Measurements from ENCODE around the gene HSF4.

The HSF4 gene

DNA sequence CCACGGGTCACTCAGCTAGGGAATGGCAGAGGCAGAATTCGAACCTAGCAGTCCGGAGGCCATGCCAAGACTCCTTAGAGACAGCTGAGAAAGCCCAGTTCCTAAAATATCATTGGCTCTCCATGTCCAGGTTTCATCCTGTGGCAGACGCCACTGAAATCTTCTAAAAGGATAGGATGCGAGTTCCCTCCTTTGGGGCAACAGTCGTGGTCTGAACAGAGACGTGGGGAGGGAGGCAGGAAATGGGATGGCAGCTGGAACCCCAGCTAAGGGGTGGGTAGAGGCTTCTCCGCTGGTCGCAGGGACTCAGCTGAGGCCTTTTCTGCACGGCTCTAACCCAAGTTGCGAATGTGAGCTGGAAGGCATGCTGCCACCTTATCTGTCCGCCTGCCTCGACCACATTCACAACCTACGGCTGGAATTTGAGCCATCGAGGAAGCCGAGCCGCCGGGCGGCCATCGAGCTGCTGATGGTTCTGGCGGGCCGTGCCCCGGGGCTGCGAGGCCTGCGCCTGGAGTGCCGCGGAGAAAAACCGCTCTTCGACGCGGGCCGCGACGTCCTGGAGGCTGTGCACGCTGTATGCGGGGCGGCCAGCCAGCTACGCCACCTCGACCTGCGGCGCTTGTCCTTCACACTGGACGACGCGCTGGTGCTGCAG is 1.9 kb upstream of the HSF4 start:
- FAIRE-seq = no peak
- DNase-seq (ENCODE audit: insufficient read length) = no peak
- TF ChIP-seq POLR2A (IDR thresholded peaks at IDR 0.05; ENCODE audit: low read depth, low read length) (no peak), POLR2AphosphoS5 (IDR thresholded peaks at IDR 0.05; ENCODE audit: low read depth, low read length) (no peak), TAF1 (IDR thresholded peaks at IDR 0.05; ENCODE audit: borderline replicate concordance, low read depth, low read length) (no peak)

DNA sequence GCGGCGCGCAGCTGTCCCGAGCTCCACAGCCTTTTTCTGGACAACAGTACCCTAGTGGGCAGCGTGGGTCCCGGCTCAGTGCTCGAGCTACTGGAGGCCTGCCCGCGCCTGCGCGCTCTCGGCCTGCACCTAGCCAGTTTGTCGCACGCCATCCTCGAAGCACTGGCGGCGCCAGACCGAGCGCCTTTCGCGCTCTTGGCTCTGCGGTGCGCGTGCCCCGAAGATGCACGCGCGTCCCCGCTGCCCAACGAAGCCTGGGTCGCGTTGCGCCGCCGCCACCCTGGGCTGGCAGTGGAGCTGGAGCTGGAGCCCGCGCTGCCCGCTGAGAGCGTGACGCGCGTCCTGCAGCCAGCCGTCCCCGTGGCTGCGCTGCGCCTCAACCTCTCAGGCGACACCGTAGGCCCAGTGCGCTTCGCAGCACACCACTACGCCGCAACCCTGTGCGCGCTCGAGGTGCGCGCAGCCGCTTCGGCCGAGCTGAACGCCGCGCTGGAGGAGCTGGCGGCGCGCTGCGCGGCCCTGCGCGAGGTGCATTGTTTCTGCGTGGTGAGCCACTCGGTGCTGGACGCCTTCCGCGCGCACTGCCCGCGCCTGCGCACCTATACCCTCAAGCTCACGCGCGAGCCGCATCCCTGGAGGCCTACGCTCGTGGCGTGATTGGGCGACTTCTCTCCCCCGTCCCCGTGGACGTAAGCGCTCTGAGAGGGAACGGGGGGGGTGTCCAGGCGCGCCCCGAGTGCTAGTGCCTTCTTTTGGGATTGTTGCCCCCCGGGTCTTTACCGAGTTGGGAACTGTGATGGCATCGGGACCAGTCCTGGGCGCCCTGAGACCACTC is 1.2 kb upstream of the HSF4 start:
- TF ChIP-seq POLR2A (IDR thresholded peaks at IDR 0.05; ENCODE audit: low read depth, low read length) (no peak; the same call in 1 of the 2 replicates), POLR2AphosphoS5 (IDR thresholded peaks at IDR 0.05; ENCODE audit: low read depth, low read length) (no peak), TAF1 (IDR thresholded peaks at IDR 0.05; ENCODE audit: borderline replicate concordance, low read depth, low read length) (no peak)
- FAIRE-seq (peak; percentile 80), DNase-seq (ENCODE audit: insufficient read length) (no peak)

DNA sequence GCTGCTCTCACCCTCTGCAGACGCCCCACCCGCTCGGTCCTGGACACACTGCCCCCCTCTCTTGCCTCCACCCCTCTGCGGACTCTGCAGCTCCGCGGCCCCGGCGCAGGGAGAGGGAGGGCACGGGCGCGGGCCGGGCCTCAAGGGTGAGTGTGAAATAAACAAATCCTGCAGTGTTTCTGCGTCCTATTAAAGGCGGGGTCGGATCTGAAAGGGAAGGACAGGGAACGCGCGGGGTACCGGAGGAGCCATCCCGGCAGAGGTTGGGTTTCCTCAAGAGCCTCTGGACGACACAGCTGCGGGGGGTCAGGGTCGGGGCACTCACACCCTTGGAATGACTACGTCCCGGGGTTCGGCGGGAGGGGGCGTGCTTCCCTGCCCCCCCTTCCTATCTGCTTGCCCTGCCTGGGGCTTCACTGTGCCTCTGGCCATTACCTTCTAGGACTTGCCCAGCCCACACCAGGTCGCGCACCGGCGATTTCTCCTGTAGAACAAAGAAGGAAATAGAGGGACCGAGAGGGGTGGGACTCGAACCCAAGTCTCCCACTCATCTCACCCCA is 466 bp upstream of the HSF4 start:
- no peak for DNase-seq (ENCODE audit: insufficient read length)
- peak; percentile 33 for FAIRE-seq

DNA sequence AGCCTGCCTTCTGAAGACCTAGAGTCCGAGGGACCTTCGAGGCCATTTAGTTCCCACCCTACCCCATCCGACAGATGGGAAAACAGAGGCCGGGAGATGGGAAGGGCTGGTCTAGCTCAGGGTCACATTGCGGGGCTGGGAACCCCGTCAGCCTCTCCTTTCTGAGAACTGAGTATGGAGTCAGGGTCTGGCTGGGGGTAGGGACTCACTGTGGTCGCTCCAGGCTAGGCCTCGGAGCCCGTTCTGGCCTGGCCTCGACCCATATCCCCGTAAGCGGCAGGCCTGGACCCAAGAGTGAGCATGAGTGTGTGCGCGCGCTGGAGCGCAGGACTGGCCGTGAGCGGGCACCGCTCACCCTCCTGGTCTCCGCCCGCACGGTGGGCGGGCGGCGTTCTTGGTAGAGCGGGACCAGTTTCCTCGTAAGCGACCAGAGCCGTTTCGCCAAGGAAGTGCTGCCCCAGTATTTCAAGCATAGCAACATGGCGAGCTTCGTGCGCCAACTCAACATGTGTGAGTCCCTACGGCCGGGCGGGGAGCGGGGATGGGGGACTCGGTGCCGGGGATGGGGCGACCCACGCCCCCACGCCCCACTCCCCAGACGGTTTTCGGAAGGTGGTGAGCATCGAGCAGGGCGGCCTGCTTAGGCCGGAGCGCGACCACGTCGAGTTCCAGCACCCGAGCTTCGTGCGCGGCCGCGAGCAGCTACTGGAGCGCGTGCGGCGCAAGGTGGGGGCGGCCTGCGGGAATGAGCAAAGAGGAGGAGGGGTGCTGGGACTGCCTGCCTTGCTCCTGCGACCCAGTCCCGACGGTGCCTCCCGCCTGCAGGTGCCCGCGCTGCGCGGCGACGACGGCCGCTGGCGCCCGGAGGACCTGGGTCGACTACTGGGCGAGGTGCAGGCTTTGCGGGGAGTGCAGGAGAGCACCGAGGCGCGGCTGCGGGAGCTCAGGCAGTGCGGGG is 855 bp downstream of the HSF4 start:
- FAIRE-seq = peak; percentile 75
- no peak for DNase-seq (ENCODE audit: insufficient read length)
- TF ChIP-seq TAF1 (IDR thresholded peaks at IDR 0.05; ENCODE audit: borderline replicate concordance, low read depth, low read length) = no peak
- no peak for TF ChIP-seq POLR2A (IDR thresholded peaks at IDR 0.05; ENCODE audit: low read depth, low read length)
- no peak for TF ChIP-seq POLR2AphosphoS5 (IDR thresholded peaks at IDR 0.05; ENCODE audit: low read depth, low read length)

More for the DNA sequence above, 466 bp upstream of the HSF4 start:
- TF ChIP-seq POLR2A (IDR thresholded peaks at IDR 0.05; ENCODE audit: low read depth, low read length) = no peak
- no peak for TF ChIP-seq POLR2AphosphoS5 (IDR thresholded peaks at IDR 0.05; ENCODE audit: low read depth, low read length)
- no peak for TF ChIP-seq TAF1 (IDR thresholded peaks at IDR 0.05; ENCODE audit: borderline replicate concordance, low read depth, low read length)

DNA sequence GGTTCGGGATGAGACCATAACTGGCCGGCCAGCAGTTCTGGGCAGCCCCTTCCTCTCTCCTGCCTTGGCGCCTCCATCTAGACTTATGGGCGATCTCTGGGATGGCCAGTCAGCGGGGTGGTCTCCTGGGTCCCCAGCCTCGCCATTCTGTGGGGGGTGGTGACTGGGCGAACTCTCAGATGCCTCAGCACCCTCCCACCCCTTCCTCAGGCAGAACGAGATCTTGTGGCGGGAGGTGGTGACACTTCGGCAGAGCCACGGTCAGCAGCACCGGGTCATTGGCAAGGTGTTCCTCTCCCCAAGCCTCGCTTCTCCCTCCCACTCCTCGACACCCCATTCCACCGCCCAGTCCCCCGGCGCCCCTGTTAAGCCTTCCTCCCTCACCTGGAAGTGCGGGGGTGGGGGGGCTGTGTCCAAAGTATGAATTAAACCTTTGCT is 1.6 kb downstream of the HSF4 start:
- FAIRE-seq (no peak), DNase-seq (ENCODE audit: insufficient read length) (no peak)
- TF ChIP-seq POLR2AphosphoS5 (IDR thresholded peaks at IDR 0.05; ENCODE audit: low read depth, low read length) (no peak), TAF1 (IDR thresholded peaks at IDR 0.05; ENCODE audit: borderline replicate concordance, low read depth, low read length) (no peak), POLR2A (IDR thresholded peaks at IDR 0.05; ENCODE audit: low read depth, low read length) (no peak)

DNA sequence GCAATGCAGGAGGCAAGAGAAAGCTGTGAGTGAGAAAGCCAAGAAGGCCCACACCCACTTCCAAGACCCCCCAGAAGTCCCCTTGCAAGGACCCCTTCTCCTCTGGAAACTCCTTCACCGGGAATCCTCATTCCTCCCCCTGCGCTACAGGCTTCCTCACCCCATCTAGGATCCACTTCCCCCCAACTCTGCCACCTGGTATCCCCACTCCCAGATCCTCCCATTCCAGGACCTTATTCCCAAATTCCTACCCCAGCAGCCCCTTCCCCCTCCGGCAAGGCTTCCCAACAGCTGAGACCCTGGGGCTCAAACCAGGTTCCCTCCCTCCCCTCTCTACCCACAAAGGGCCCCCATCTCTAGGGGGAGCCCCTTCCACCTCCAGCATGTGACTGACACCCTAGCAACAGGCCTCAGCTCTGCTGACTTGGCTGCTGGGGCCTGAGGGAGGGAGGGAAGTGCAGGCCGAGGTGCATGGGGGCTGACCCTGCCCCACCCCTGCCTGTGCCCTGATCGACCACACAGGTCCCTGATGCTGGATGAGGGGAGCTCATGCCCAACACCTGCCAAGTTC is 2.1 kb downstream of the HSF4 start:
- DNase-seq (ENCODE audit: insufficient read length) (no peak), FAIRE-seq (peak; percentile 56)
- TF ChIP-seq TAF1 (IDR thresholded peaks at IDR 0.05; ENCODE audit: borderline replicate concordance, low read depth, low read length) = no peak
- TF ChIP-seq POLR2AphosphoS5 (IDR thresholded peaks at IDR 0.05; ENCODE audit: low read depth, low read length) = no peak
- no peak for TF ChIP-seq POLR2A (IDR thresholded peaks at IDR 0.05; ENCODE audit: low read depth, low read length)

DNA sequence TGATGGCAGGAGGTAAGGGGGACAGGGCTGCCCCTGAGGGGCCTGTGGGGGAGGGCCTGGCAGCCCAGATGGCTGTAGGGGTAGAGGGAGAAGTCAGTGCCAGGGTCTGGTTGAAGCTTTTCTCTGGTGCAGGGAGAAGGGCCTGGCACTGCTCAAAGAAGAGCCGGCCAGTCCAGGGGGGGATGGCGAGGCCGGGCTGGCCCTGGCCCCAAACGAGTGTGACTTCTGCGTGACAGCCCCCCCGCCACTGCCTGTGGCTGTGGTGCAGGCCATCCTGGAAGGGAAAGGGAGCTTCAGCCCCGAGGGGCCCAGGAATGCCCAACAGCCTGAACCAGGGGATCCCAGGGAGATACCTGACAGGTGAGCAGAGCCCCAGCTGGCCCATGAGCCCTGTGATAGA is 3.0 kb downstream of the HSF4 start:
- TF ChIP-seq TAF1 (IDR thresholded peaks at IDR 0.05; ENCODE audit: borderline replicate concordance, low read depth, low read length) (no peak), POLR2AphosphoS5 (IDR thresholded peaks at IDR 0.05; ENCODE audit: low read depth, low read length) (no peak), POLR2A (IDR thresholded peaks at IDR 0.05; ENCODE audit: low read depth, low read length) (no peak)
- FAIRE-seq (no peak), DNase-seq (ENCODE audit: insufficient read length) (no peak)

DNA sequence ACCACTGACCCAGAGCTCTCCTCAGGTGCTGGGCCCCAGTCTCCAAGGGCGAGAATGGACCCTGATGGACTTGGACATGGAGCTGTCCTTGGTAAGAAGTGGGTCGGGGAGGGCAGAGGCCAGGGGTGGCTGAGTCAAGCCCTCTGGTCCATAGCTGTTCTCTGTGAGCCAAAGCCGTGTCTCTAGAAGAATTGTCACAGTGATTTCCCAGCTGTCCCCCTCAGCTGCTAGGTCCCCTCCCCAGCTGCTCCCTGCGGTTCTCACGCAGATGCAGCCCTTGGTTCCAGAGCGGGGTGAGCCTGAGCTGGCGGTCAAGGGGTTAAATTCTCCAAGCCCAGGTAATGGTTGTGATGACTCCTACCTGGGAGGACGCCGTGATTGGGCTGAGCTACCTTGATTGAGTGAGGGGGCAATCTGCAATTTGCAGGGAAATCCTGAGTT is 4.5 kb downstream of the HSF4 start:
- TF ChIP-seq POLR2A (IDR thresholded peaks at IDR 0.05; ENCODE audit: low read depth, low read length) (no peak), POLR2AphosphoS5 (IDR thresholded peaks at IDR 0.05; ENCODE audit: low read depth, low read length) (no peak), TAF1 (IDR thresholded peaks at IDR 0.05; ENCODE audit: borderline replicate concordance, low read depth, low read length) (no peak)
- DNase-seq (ENCODE audit: insufficient read length) (no peak), FAIRE-seq (no peak)

DNA sequence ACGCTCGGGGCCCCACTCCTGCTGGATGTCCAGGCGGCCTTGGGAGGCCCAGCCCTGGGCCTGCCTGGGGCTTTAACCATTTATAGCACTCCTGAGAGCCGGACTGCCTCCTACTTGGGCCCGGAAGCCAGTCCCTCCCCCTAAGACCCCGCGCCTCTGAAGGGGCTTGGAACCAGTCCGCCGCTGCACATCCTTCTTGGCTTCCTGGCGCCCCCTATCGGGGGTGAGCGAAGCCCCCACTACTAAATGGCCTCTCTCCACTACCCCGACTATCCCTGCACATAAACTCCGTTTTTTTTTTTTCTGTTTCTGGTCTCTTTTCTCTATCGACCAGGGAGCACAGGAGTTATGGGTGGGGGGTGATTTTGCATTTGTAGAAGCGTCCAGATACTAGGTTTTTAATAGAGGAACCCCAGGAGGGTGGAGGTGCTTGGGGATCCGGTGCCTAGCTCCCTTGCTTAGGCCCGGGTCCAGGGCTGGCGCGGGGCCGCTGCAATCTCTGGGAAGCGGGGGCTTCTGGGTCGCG is 5.2 kb downstream of the HSF4 start:
- DNase-seq (ENCODE audit: insufficient read length) = no peak
- TF ChIP-seq POLR2AphosphoS5 (IDR thresholded peaks at IDR 0.05; ENCODE audit: low read depth, low read length) = no peak
- FAIRE-seq = no peak

DNA sequence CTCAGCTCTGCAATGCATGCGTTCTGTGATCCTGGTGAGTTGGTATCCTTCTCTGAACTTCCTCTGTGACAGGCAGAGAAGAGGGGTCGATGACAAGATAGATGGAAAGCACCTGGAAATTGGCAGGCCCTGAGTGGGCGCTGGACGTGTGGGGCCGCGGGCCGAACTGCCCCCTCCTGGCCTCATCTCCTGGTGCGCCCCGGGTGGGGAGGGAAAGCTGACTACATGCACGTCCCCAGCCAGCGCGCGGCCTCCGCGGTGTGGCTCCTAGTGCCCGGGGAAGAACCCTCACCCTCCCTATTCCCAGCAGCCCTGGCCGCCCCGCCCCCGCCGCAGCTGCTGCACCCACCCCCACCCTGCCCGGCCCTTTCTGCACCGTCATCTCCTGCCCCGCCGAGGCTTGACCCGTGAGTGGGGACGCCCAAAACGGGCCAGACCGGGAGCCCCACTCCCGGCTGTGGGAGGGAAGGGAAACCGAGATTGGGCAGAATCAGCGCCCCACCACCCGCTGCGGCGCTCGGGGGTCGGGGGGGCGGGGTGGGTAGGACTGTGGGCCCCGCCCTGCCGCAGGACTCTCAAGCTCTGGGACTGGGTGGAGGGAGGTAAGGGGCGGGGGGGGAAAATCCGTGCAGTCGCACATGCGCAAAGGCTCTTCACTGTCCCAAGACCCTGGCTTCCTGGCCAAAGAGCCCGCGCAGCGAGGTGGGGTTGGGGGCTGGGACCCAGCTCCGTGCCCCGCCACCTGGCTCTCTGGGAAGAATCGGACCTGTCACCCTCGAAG is 5.8 kb downstream of the HSF4 start, which contains the start of gene NOL3:
Gene NOL3 (plus strand): TSS at position 371 of the 781 bp plus-strand sequence.
- peak; percentile 74 for DNase-seq (ENCODE audit: insufficient read length)
- peak; percentile 56 for FAIRE-seq
- TF ChIP-seq POLR2A (IDR thresholded peaks at IDR 0.05; ENCODE audit: low read depth, low read length) (peak; percentile 30; the same call in 1 of the 2 replicates), TAF1 (IDR thresholded peaks at IDR 0.05; ENCODE audit: borderline replicate concordance, low read depth, low read length) (no peak), POLR2AphosphoS5 (IDR thresholded peaks at IDR 0.05; ENCODE audit: low read depth, low read length) (no peak)

Data from GM12892 (cell line).